ENCODE measurements around the gene SCN1B.

The SCN1B gene

GRCh38 chr19:35074426-35075201 is 44.3 kb downstream of the SCN1B start:
- DNase-seq (ENCODE audit: low spot score): no peak

- DNase-seq (ENCODE audit: low spot score): no peak
These were observed 45.1 kb downstream of the SCN1B start for GRCh38 chr19:35075202-35076025.

- DNase-seq (ENCODE audit: low spot score): no peak
These were observed 45.7 kb downstream of the SCN1B start for GRCh38 chr19:35076026-35076370.

GRCh38 chr19:35076657-35077056 is 46.4 kb downstream of the SCN1B start:
- DNase-seq (ENCODE audit: low spot score): no peak

- no peak for DNase-seq (ENCODE audit: low spot score)
These were observed 47.3 kb downstream of the SCN1B start for GRCh38 chr19:35077411-35078223.

GRCh38 chr19:35079826-35080225 is 49.6 kb downstream of the SCN1B start:
- no peak for DNase-seq (ENCODE audit: low spot score)

GRCh38 chr19:35080613-35081170 is 50.4 kb downstream of the SCN1B start:
- DNase-seq (ENCODE audit: low spot score): no peak

- no peak for DNase-seq (ENCODE audit: low spot score)
These were observed 50.9 kb downstream of the SCN1B start for GRCh38 chr19:35081201-35081600.

- no peak for DNase-seq (ENCODE audit: low spot score)
These were observed 53.6 kb downstream of the SCN1B start for GRCh38 chr19:35083691-35084508.

GRCh38 chr19:35084509-35084762 is 54.2 kb downstream of the SCN1B start:
- no peak for DNase-seq (ENCODE audit: low spot score)

- no peak for DNase-seq (ENCODE audit: low spot score)
These were observed 55.7 kb downstream of the SCN1B start for GRCh38 chr19:35085947-35086346.

GRCh38 chr19:35086455-35086854 is 56.2 kb downstream of the SCN1B start:
- DNase-seq (ENCODE audit: low spot score): no peak

GRCh38 chr19:35087393-35087792 is 57.1 kb downstream of the SCN1B start:
- no peak for DNase-seq (ENCODE audit: low spot score)

GRCh38 chr19:35088131-35088913 is 58.1 kb downstream of the SCN1B start:
- no peak for DNase-seq (ENCODE audit: low spot score)

GRCh38 chr19:35089554-35089953 is 59.3 kb downstream of the SCN1B start:
- no peak for DNase-seq (ENCODE audit: low spot score)
